Measurements from ENCODE around the gene TRPC4.

Gene TRPC4

DNA sequence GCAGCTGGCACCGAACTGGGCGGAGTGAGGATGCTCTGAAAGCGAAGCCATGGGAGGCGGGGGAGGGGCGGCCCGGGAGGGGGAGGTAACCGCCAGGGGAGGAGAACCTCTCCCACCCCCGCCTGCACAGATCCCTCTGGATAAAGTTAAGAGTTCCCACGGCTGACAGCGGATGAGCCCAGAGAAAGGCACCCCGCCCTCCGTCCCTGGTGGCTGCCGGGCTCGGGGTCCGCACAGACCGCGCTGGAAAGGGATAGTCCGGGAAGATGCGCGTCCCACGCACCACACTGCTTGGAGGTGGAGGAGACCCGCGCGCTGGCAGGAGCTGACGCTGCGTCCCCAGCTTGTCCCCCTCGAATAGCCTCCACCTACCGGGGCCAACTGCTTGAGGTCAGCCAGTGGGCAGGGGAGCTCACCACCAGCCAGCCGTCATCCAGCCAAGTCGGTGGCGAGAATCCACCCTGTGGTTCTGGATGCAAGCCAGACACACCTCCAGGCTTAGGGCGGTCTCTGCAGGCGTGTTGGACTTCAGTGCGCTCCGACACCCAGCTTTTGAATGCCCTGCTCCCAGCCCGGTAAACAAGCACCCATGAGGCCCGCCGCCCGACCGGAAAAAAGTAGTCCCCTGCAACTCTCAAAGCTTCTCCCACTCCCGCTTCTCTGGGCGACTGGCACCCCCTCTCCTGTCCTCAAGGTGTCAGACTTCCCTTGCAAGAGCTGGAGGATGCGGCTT, at the start of gene TRPC4:
Gene TRPC4, minus strand, starts transcription at position 17 of the 733 bp plus-strand sequence. CDS start 86,439 bp downstream, outside the sequence.
- no peak for DNase-seq (ENCODE audit: low read depth in 2 of 2)

DNA sequence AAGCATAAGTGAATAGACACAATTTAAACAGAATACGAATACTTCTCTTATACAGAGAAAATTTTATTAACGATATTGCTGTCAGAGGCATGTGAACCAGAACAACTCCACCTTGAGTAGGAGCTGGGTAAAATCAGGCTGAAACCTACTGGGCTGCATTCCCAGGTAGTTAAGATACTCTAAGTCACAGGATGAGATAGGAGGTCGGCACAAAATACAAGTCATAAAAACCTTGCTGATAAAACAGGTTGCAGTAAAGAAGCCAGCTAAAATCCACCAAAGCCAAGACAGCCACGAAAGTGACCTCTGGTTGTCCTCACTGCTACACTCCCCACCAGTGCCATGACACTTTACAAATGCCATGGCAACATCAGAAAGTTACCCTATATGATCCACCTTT, 49.2 kb upstream of the TRPC4 start:
- no peak for DNase-seq (ENCODE audit: low read depth in 2 of 2)

DNA sequence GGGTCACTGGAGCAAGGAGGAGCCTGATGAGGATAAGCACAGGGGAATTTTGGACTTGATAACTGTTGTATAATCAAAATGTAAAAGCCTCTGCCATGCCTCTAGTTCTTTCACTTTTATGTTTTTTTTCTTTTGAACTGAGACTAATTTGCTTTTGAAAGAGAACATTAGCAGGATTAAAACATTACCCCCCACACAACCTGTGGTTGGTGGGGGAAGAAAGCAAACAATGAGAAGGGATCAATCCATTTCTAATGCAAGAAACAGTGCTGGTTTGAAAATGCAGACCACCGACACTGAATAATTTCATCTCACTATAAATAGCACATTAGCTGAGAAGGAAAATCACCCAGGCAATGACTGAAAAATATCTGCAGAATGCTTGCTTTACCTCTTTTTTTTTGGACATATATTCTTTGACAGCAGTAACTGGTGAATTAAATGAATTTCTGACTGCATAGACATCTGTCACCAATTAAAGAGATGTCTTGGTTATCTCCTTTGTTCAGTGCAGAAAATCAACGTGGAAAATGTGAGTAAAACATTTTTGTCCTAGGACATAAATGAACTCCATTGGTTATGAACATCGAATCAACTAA, 48.6 kb upstream of the TRPC4 start:
- DNase-seq (ENCODE audit: low read depth in 2 of 2): no peak

DNA sequence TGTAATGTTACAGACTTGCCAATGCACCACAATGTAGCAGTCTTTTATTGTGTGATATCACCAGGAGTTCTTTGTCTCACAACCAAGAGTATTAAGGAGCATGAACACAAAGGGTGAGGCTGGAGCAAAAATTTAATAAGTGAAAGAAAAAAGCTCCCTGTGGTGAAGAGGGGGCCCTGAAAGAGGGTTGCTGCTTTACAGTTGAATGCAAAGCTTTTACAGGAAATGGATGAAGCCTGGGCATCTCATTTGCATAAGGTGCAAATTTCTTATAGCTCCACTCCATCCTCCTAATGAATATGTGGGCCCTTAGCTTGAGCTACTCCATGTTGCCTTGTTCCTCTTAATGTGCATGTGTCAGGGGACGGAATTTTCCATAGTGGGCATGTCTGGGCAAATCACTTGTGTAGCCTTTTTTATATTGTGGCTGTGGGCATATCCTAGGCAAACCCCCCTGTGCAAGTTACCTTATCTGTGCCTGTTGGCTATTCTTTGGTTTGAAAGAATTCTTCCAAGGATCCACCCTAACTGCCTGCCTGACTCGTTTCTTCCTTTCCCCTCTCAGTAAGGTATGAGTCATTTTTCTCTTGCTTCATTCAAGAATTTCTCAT, 45.3 kb upstream of the TRPC4 start:
- DNase-seq (ENCODE audit: low read depth in 2 of 2): no peak

DNA sequence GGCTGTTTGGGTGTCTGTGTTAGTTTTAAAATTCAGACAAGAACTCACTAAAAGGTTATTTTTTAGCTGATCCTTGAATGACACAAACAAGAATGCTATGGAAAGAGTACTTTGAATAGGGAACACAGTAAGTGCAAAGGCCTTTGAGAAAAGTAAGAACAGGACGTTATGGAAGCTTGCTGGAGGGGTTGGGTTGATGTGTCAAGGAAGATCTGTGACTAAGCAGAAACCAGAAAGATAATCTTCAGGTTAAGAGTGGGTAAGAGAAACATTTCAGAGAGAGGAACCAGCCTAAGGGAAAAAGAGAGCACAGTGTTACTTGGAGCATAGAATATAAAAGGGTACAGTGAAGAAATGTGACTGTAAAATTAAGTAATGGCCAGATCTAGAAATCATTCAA, 41.2 kb upstream of the TRPC4 start:
- no peak for DNase-seq (ENCODE audit: low read depth in 2 of 2)

DNA sequence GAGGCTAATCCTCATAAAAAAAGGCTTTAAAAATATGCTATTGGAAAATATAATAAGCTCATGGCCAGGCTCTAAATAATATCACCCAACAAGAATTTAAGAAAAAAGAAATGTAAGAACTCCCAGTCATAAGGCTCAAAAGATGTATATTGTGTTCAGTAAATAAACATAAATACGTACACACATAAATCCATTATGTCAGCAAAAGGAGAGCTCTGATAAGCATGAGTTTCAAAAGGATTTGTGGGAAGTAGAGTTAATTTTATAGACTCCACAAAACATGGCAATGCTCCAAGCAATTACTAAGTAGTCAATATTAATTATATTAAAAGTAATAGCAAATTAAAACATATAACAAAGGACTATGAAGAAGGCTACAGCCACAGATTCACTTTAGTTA, 37.3 kb upstream of the TRPC4 start:
- no peak for DNase-seq (ENCODE audit: low read depth in 2 of 2)

DNA sequence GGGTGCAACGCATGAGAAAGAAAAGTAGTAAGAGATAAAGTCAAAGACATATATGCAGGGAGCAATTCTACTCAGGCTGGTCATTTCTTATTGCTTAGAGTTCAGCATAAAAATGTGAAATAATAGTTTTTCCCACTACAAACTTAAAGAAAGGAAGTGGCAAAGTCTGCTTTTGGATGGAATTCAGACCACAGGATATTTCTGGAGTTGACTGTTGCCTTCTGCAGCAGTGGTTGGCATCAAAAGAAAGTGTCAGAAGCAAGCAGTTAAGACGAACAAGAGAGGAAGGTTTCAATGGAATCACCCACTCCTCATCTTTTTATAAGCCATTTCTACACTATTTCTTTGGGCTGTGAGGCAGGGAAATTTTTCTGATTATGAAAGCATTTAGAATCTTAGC, 36.2 kb upstream of the TRPC4 start:
- no peak for DNase-seq (ENCODE audit: low read depth in 2 of 2)

DNA sequence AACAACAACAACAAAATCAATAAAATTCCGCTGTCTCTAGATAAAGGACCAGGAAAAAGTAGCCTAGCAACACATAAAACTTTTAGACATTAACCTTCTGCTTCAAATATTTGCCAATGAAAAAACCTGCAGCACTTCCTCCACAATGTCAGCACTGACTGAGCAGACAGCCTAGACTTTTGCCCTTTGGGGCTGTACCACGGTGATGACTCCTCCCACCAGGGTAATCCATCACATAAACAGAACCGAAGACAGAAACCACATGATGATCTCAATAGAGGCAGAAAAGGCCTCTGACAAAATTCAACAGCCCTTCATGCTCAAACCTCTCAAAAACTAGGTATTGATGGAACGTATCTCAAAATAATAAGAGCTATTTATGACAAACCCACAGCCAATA, 30.2 kb upstream of the TRPC4 start:
- no peak for DNase-seq (ENCODE audit: low read depth in 2 of 2)

DNA sequence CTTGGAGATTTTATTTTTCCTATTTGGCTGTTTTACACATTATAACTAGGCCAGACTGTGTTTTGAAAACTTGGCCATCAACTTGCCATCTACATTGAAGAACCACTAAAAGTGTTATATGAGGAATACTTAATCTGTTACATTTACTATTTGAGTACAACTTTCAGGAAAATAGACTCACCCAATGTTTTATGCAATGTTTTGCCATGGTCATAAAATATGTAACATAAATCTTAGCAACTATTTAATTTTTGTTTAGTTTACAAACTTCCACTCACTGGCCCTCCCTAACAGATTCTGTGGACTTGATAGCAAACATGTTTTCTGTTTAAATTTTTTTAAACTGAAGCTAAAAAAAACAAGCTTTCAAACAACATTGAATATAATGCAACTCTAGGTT, 23.7 kb upstream of the TRPC4 start:
- DNase-seq (ENCODE audit: low read depth in 2 of 2): no peak

DNA sequence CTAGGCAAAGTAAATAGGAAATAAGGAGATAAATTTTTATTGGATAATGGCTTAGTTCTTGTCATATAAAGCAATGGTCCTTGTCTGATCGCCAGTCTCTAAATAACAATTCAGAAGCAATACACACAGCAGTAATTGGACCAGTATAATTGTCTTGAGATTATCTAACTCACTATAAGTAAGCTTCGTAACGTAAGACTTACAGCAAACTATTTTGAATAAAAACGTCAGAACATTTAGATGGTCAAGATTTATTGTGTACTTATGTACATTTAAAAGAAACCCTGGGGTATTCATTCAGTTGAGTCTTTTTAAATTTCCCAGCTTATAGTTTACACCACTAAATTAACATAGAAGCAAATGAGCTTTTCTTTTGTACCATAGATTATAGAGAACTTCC, 20.2 kb upstream of the TRPC4 start:
- DNase-seq (ENCODE audit: low read depth in 2 of 2): no peak

DNA sequence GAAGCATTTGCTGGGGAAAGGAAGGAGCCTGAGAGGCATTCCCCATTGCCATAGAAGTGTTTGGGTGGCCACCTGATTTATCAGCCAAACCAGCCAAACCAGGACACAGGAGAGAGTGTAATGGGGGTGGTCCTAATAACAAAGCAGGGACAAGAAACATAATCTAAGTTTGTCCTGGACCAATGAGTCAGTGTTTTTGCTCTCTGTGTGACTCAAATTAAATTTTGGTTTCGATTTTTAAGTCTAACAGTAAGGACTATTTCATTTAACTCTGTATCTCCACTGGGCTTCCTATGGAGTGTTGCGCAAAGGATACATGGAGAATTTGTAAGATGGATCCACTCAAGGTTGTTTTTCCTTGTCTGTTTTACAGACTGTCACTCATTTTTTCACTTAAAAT, 19.5 kb upstream of the TRPC4 start:
- DNase-seq (ENCODE audit: low read depth in 2 of 2): no peak

DNA sequence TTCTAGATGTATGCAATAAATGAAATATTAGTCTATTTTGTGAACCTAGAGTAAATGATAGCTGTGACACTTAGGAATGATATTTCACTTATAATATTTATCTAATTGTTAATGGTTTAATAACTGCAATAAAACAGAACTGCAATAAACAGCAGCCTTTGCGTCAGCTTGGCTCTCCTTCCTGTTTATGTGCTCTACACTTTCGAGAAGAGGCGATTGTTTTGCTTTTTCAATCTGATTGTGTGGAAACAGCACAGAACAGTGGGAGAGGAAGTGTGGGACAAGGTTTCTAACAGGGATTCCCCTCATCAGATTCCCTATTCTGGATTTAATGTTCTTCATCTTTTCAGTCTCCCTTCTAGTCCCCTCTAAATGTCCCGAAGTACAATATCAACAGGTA, 17.3 kb upstream of the TRPC4 start:
- no peak for DNase-seq (ENCODE audit: low read depth in 2 of 2)

DNA sequence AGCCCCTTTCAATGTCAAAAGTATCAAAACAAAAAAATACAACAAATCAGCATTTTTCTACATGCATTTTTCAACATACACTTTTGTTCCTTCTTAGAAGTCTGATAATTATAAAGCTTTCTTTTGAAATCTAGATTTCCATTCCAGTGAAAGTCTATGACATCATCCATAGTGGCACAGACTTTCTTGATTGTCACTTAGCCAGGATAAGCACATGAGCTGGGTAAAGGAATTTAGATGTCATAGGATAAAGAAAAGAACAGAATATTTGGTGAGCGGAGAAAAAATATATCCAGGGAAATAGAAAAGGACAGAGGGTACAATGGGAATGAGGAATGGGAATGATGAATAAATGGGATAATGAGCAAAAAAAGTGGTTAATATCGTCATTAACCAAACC, 15.1 kb upstream of the TRPC4 start:
- DNase-seq (ENCODE audit: low read depth in 2 of 2): no peak

DNA sequence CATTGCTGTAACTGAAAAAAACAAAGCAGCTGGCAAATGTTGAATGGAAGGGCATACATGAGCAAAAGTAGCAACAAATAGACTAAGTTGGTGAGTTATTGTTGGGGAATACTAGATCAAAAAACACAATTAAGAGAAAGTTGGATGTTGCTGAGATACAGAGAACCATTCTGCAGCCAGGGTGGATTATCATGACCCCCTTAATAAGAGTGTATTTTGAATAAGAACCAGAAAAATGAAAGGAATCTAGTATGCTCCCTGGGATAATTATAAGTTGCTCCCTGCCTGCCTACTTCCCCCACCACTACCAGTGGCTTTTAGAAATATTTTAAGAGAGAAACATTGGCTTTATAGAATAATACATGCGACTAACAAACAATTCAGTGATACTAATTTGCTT, 14.5 kb upstream of the TRPC4 start:
- no peak for DNase-seq (ENCODE audit: low read depth in 2 of 2)

DNA sequence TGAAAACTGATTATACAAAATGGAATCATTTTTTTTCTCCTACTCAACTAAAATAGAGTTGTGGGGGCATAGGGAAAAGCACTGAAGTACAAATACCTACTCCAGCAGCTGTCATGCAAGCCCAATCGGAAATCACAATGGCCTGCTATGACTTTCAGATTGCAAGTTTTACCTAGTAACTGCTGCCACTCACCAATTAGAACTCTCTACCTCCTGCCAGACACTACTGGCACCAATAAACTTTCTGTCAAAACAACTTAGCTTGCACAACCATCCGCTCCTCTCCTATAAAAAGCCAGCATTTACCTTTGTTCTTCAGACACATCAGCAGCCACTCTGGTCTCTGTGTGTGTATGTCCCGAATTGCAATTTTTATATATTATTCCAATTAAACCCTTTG, 9.3 kb upstream of the TRPC4 start:
- DNase-seq (ENCODE audit: low read depth in 2 of 2): no peak

DNA sequence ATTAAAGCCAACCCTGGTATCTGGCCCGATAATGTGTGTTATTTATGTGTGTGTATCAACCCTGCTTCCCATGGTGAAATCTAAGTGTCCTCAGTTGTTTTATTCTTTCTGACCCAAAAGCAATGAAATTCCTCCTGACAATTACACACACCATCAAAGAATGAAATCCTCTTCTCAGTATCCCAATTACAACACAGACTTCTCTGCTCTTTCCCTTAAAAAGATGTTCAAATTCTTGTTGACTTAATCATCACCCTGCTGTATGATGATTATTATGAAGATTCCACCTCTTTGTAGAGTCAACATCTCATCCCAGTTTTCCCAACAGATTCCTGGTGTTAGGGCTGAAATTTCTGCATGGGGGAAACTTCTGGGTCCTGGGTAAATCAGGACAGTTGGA, 8.9 kb upstream of the TRPC4 start:
- DNase-seq (ENCODE audit: low read depth in 2 of 2): no peak

DNA sequence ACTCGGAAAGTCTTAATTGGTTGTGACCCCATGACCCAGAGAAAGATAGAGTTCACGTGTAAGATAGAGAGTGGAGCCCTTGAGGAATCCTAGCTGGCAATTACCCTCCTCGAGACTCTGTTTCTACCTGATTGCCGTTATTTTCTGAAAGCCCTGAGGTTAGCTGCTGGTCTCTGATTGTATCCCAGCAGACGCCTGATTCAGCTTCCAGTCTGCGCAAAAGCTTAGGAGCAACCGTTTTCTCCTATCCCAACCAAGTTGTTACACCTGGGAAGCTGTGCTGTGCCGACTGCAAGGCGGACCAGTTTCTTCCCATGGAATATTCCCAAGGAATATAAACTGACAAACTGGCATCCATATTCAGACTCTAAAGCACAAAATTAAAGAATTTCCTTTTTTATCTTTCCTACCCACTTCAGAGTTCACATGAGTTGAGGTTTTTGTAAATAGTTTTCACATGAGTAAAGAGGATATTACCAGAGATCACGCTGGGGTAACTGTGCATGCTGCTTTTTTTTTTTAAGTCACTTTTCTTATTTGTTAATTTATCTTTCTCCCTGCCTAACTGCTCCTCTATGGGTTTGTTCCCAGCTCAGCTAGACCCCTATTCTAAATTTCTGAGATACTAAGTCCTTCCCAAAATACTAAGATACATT, 1.5 kb upstream of the TRPC4 start:
- DNase-seq (ENCODE audit: low read depth in 2 of 2): no peak

DNA sequence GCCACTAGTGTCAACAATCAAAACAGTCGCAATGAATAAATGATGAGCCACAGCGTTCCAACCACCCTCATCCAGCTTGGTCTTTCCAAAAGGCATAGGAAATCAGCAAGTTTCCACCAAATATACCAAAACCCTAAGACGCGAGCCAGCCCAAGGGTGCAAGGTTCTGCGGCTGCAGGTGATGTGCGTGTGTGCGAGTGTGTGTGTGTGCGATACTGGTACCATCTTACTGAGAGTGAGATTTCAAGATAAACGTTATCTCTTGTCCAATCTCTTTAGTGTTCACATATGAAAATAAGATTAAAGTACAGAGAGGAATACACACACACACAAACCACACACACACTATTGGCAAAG, 895 bp upstream of the TRPC4 start:
- no peak for DNase-seq (ENCODE audit: low read depth in 2 of 2)

DNA sequence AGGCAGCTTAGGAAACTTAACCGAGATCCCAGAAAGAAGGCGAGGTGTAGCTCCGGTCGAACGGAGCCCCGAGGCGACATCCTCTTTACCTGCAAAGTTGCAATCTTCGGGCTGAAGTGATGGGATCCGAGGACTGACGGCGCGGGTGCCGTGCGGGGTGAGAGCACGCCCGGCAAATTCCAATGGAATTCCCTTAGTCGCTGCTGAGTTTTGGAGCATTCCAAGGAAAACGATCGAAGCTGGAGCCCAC, 141 bp downstream of the TRPC4 start:
- DNase-seq (ENCODE audit: low read depth in 2 of 2): no peak

DNA sequence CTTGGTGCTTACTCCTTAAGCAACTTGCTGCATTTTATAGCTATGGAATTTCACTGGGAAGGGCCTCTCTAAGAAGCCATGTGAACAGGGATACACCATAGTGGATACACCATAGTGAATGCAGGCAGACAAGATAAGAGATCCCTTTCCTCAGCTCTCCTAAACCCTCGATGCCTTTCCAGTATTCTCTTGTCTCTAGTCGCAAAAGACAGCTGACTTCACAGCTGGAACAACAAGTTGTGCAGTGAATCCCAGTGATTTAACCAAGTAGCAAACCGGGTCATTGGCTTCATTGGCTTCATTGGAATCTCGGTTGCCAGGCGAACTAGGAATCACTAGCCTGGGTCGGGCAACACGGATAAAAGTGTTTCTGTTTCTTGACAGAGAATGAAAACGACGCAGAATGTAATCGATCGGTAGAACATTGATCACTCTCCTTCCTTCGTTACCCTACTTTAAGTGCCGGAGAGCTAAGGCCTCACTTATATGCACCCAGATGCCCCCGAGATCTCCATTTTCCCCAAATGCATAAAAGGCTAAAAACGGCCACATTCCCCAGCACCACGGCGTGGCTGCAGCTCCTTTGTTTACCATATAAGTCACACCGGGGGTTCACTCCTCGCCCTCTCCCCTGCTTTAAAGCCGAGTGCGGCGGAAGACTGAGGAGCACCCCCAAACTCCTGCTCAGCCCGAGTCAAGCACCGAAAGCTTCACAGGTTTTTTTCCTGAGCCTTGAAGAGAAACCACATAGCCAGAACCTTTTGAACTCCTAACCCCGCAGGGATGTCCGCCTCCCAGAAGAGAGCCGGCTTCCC, 674 bp downstream of the TRPC4 start:
- DNase-seq (ENCODE audit: low read depth in 2 of 2): no peak

DNA sequence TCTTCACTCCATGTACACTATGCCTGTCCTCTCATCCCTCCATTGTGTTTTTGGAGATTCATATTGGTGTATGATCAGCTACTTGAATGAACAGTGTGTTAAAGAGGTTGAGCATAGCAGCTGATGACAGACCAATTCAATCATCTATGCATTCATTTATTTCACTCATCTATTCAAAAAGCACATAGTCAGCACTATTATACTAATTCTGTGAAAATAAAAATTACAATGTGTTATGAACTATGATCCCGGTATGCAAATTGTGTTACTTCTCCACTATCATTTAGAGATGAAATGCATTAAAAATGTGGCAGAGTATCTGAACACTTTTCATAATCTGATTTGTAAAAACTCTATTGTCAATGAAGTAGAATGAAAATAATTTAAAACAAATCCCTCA, 5.9 kb downstream of the TRPC4 start:
- DNase-seq (ENCODE audit: low read depth in 2 of 2): no peak

DNA sequence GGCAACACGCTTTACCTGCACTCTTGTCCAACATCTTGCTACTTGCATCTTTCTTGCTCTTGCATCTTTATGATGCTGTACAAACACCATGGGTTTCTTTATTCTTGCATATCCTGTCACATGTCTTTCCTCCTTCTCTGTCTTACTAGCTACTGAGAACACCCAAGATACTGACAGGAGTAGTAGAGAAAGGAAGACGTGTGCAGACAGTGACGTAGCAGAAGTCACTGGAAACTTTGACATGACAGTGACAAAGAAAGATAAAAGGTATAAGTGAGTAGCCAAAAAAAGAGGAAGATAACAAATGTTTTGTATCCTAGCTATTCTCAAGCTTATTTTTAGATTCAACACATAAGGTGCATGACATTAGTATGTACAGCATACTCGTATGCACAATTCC, 34.2 kb downstream of the TRPC4 start:
- DNase-seq (ENCODE audit: low read depth in 2 of 2): no peak

DNA sequence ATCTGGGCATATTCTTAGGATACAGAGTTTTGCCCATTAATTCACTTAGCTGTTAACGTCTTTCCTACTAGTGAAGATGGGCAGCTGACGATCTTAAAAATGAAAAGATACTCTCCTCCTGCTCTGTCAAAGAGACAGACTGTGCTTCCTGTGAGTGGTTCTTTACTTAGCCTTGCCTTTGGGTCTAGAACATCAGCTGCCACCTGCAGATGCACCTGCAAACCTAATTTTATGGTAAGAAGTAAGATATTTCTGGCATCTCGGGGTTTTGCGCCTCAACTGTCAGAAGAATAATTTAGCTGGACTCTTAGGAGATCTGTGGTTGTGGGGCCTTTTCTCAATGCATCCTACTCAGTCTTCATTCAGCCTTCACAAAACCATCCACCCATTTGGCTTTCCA, 36.2 kb downstream of the TRPC4 start:
- DNase-seq (ENCODE audit: low read depth in 2 of 2): no peak
